CD4-positive, alpha-beta T cell treated with Interleukin-2 at 100 ng/mL for 4 hours (primary cell): Measurements from ENCODE around the gene THSD8.
A peak's percentile ranks its signal among the peaks of the same experiment; 100 is the strongest.
"Not testable (repeated sequence)": the region's sequence is repeated elsewhere in the genome, so short reads cannot be mapped to it uniquely, and the experiment has no call there.

Experiments used
- DNase-seq: peaks from one replicate; pipeline ENCODE4 v3.0.0-alpha.2; 2020; ENCODE audit warnings: low spot score

Gene THSD8

GRCh38 chr19:12825254-12826131 is 23.6 kb downstream of the THSD8 start:
- DNase-seq: no peak

GRCh38 chr19:12828494-12828893 is 26.6 kb downstream of the THSD8 start:
- DNase-seq: no peak

GRCh38 chr19:12833418-12833737 is 31.5 kb downstream of the THSD8 start:
- no peak for DNase-seq

GRCh38 chr19:12833738-12834565 is 32.1 kb downstream of the THSD8 start:
- peak; percentile 37 for DNase-seq

- no peak for DNase-seq
Observed at GRCh38 chr19:12834566-12834943, 32.7 kb downstream of the THSD8 start, which contains the start of gene RTBDN. Gene RTBDN, minus strand, starts transcription at chr19:12834579. Its CDS starts 4,600 bp downstream, at chr19:12829979.

GRCh38 chr19:12834976-12835757 is 33.3 kb downstream of the THSD8 start:
- DNase-seq: no peak

GRCh38 chr19:12836529-12836863 is 34.6 kb downstream of the THSD8 start:
- DNase-seq: no peak

- DNase-seq: no peak
Observed at GRCh38 chr19:12837225-12837624, 35.4 kb downstream of the THSD8 start.

GRCh38 chr19:12838182-12838885 is 36.5 kb downstream of the THSD8 start, which contains the start of gene MAST1:
Gene MAST1, plus strand, starts transcription at chr19:12838515. Its CDS starts 58 bp downstream, at chr19:12838573.
- DNase-seq: no peak

- no peak for DNase-seq
Observed at GRCh38 chr19:12838886-12839756, 37.3 kb downstream of the THSD8 start.

GRCh38 chr19:12840091-12841079 is 38.5 kb downstream of the THSD8 start:
- DNase-seq: no peak

GRCh38 chr19:12841094-12841493 is 39.2 kb downstream of the THSD8 start:
- DNase-seq: no peak

- DNase-seq: no peak
Observed at GRCh38 chr19:12842511-12842910, 40.6 kb downstream of the THSD8 start.

GRCh38 chr19:12843328-12843727 is 41.5 kb downstream of the THSD8 start:
- DNase-seq: no peak

- DNase-seq: no peak
Observed at GRCh38 chr19:12843999-12844732, 42.3 kb downstream of the THSD8 start.

- not testable (repeated sequence) for DNase-seq
Observed at GRCh38 chr19:12846613-12847012, 44.7 kb downstream of the THSD8 start.

GRCh38 chr19:12847159-12848139 is 45.6 kb downstream of the THSD8 start:
- peak; percentile 83 for DNase-seq
